ENCODE data around the gene ACO2. TPM values are rescaled to one million over a fixed set of nuclear protein-coding genes. Genes with fewer than 3 reads are reported as not detected.
A peak's percentile ranks its signal among the peaks of the same experiment; 100 is the strongest.

The ACO2 gene
- total RNA-seq, 1 experiment from 2014 or later = 90.5 TPM

- H3K9me3 ChIP-seq = no peaks in the 10 kb centered on the region
- DNase-seq = no peak
- Mint-ChIP-seq H3K4me1 (ENCODE audit: low read depth, unreplicated experiment) (peaks cover 16% of the 10 kb centered on the region), H3K9me3 (ENCODE audit: unreplicated experiment) (no peaks in the 10 kb centered on the region), H3K27me3 (ENCODE audit: insufficient read depth, unreplicated experiment) (no peaks in the 10 kb centered on the region), H3K27ac (ENCODE audit: unreplicated experiment) (no peak overlapping the region), H3K36me3 (ENCODE audit: insufficient read depth, unreplicated experiment) (no peaks in the 10 kb centered on the region), H3K4me3 (ENCODE audit: unreplicated experiment) (no peak overlapping the region)
- H3K4me3 ChIP-seq (ENCODE audit: low read depth, low read length) = no peak overlapping the region
- H3K27me3 ChIP-seq (replicated peaks; ENCODE audit: control insufficient read depth, insufficient read depth, low read length) = no peaks in the 10 kb centered on the region
- H3K36me3 ChIP-seq (ENCODE audit: control insufficient read depth, insufficient read depth, low read length) = no peaks in the 10 kb centered on the region
- no TSS peak for BruUV-seq (replicated peaks)
- peaks cover 26% of the 10 kb centered on the region for H3K4me1 ChIP-seq
- CTCF ChIA-PET = interaction anchor here (0.7 kb wide), 2 partner anchors 93 to 1991 kb away, joined by 3 to 4 read pairs; no protein-coding TSS in a partner anchor
- no peak for TF ChIP-seq CTCF (IDR thresholded peaks at IDR 0.05; ENCODE audit: insufficient read depth in 1 of 2, low read depth in 1 of 2, low read length in 1 of 2, severe bottlenecking in 1 of 2, unreplicated experiment in 1 of 2)
- POLR2A ChIA-PET = no interaction called here
- intact Hi-C loops (cut with micrococcal nuclease; ENCODE audit: unreplicated experiment) = no loop called here
These were observed 16.1 kb downstream of the ACO2 start for GRCh38 chr22:41485033-41485432.

GRCh38 chr22:41487037-41487935, 18.4 kb downstream of the ACO2 start:
- peaks cover 16% of the 10 kb centered on the region for H3K4me1 Mint-ChIP-seq (ENCODE audit: low read depth, unreplicated experiment)
- ChIA-PET CTCF (interaction anchor here (0.9 kb wide), 1 partner anchor 19 kb away, joined by 3 read pairs; the partner anchor contains the start of genes ACO2 and PHF5A), POLR2A (no interaction called here)
- H3K27me3 Mint-ChIP-seq (ENCODE audit: insufficient read depth, unreplicated experiment) = no peaks in the 10 kb centered on the region
- BruUV-seq (replicated peaks) = no TSS peak
- Histone ChIP-seq H3K4me1 (peaks cover 26% of the 10 kb centered on the region), H3K27me3 (replicated peaks; ENCODE audit: control insufficient read depth, insufficient read depth, low read length) (no peaks in the 10 kb centered on the region), H3K36me3 (ENCODE audit: control insufficient read depth, insufficient read depth, low read length) (no peaks in the 10 kb centered on the region), H3K4me3 (ENCODE audit: low read depth, low read length) (no peak overlapping the region), H3K9me3 (no peaks in the 10 kb centered on the region)
- H3K4me3 Mint-ChIP-seq (ENCODE audit: unreplicated experiment) = no peak overlapping the region
- no peaks in the 10 kb centered on the region for H3K36me3 Mint-ChIP-seq (ENCODE audit: insufficient read depth, unreplicated experiment)
- intact Hi-C loops (cut with micrococcal nuclease; ENCODE audit: unreplicated experiment) = no loop called here
- no peak for TF ChIP-seq CTCF (IDR thresholded peaks at IDR 0.05; ENCODE audit: insufficient read depth in 1 of 2, low read depth in 1 of 2, low read length in 1 of 2, severe bottlenecking in 1 of 2, unreplicated experiment in 1 of 2)
- no peaks in the 10 kb centered on the region for H3K9me3 Mint-ChIP-seq (ENCODE audit: unreplicated experiment)
- no peak for DNase-seq
- peak overlapping the region; percentile 46 for H3K27ac Mint-ChIP-seq (ENCODE audit: unreplicated experiment)

- H3K27ac Mint-ChIP-seq (ENCODE audit: unreplicated experiment) = no peak overlapping the region
- no TSS peak for BruUV-seq (replicated peaks)
- Histone ChIP-seq H3K36me3 (ENCODE audit: control insufficient read depth, insufficient read depth, low read length) (no peaks in the 10 kb centered on the region), H3K4me3 (ENCODE audit: low read depth, low read length) (no peak overlapping the region), H3K9me3 (no peaks in the 10 kb centered on the region), H3K4me1 (peaks cover 26% of the 10 kb centered on the region), H3K27me3 (replicated peaks; ENCODE audit: control insufficient read depth, insufficient read depth, low read length) (no peaks in the 10 kb centered on the region)
- ChIA-PET CTCF (no interaction called here), POLR2A (no interaction called here)
- H3K4me1 Mint-ChIP-seq (ENCODE audit: low read depth, unreplicated experiment) = peaks cover 16% of the 10 kb centered on the region
- no peak for DNase-seq
- H3K4me3 Mint-ChIP-seq (ENCODE audit: unreplicated experiment) = no peak overlapping the region
- H3K36me3 Mint-ChIP-seq (ENCODE audit: insufficient read depth, unreplicated experiment) = no peaks in the 10 kb centered on the region
- TF ChIP-seq CTCF (IDR thresholded peaks at IDR 0.05; ENCODE audit: insufficient read depth in 1 of 2, low read depth in 1 of 2, low read length in 1 of 2, severe bottlenecking in 1 of 2, unreplicated experiment in 1 of 2) = no peak
- intact Hi-C loops (cut with micrococcal nuclease; ENCODE audit: unreplicated experiment) = no loop called here
- no peaks in the 10 kb centered on the region for H3K9me3 Mint-ChIP-seq (ENCODE audit: unreplicated experiment)
- no peaks in the 10 kb centered on the region for H3K27me3 Mint-ChIP-seq (ENCODE audit: insufficient read depth, unreplicated experiment)
These were observed 19.2 kb downstream of the ACO2 start for GRCh38 chr22:41488076-41488475.
